Pancreas (tissue), 10 donors: Measurements from ENCODE around the gene AMMECR1. TPM values are rescaled to one million over a fixed set of nuclear protein-coding genes. Genes with fewer than 3 reads are reported as not detected.

Experiments used
- ATAC-seq, 4 donors: fragments of 200-7000 bp; cut with Tn5 transposase; one replicate each; pipeline versions ENCODE4 v1.8.0 to v1.9.1; 2020; ENCODE audit warnings: mild to moderate bottlenecking in 4 of 4, moderate library complexity in 4 of 4
- DNase-seq, 6 donors: peaks; one replicate each; pipeline ENCODE4 v3.0.0-alpha.2; 2020
- FAIRE-seq: peaks from 2 replicates; lab custom pipeline; 2012; peaks lifted over from hg19 to GRCh38; lab: Jason Lieb, UNC
- H3K27ac ChIP-seq, 4 donors: fragments of 200-600 bp; sonication (generic); 1 replicate in 3 of 4; 2 replicates in 1 of 4; pipeline versions ENCODE4 v1.5.0 to v1.8.0; 2020
- H3K27me3 ChIP-seq, 4 donors: fragments of 200-600 bp; one replicate each; pipeline ENCODE4 v1.8.0; 2021
- H3K36me3 ChIP-seq, 3 donors: fragments of 200-600 bp; sonication (generic) in 1 of 3; one replicate each; pipeline versions ENCODE4 v1.5.0 to v1.8.0; 2020 to 2021
- H3K4me1 ChIP-seq, 3 donors: fragments of 200-600 bp; one replicate each; pipeline ENCODE4 v1.8.0; 2021
- H3K4me3 ChIP-seq, 4 donors: fragments of 200-600 bp; sonication (generic) in 2 of 4; one replicate each; pipeline versions ENCODE4 v1.5.0 to v1.8.0; 2020 to 2021
- H3K9me3 ChIP-seq, 4 donors: fragments of 200-600 bp; one replicate each; pipeline ENCODE4 v1.8.0; 2021
- WGBS, 2 donors: extraction: QIAGEN DNeasy Blood & Tissue Kit; methylation state at CpG; one replicate each; pipeline ENCODE4 v1.1.7; 2013; 5-methylcytosine and 5-hydroxymethylcytosine counted together
- intact Hi-C, 3 donors: fragments of 100-400 bp; cut with DNase I; formaldehyde crosslinking; loops; one replicate each; pipeline versions ENCODE4 v1.11.1 to v1.14.2; 2022
- polyA plus RNA-seq, 2 donors: library from polyadenylated mRNA; stranded (reverse); fragments of 200-250 nt; gene quantifications; one replicate each; pipeline ENCODE4 v1.2.3, GENCODE V29; 2013
- total RNA-seq, 6 donors: library from RNA; stranded (reverse); fragmentation: NEBNext Ultra II Directional in 4 of 6; extraction: Animal tissue kit (Norgen Biotek cat#: 25700) in 4 of 6; gene quantifications; one replicate each; pipeline versions ENCODE4 v1.2.1 to v1.2.4, GENCODE V29; 2021 to 2023
- TF ChIP-seq, protein P1 (sequence below), 4 donors: fragments of 200-600 bp; sonication (generic) in 3 of 4; IDR thresholded peaks; one replicate each; pipeline versions ENCODE4 v1.5.0 to v1.8.0; 2021; ENCODE audit warnings: antibody characterized with exemption in 4 of 4
- donor health status: healthy with polysubstance abuse.
- donor health status: DM: no; HTN: no; CAD: no; lungs with moderate emphysema.
- donor health status: DM: no; HTN: no; CAD: no.
- donor health status: control.
- donor health status: control.
- donor health status: Bipolar disorder and iron deficiency.
- donor health status: DM: yes; HTN: yes; CAD: no.
- donor health status: DM: no; HTN: no; CAD: no.
- donor health status: DM: no; HTN: no; CAD: no.
- donor health status: DM: yes; HTN: yes; CAD: no.

Gene AMMECR1
- total and polyA plus RNA-seq, 8 donors: 1.4 to 4.1 (median 1.9) TPM

DNA sequence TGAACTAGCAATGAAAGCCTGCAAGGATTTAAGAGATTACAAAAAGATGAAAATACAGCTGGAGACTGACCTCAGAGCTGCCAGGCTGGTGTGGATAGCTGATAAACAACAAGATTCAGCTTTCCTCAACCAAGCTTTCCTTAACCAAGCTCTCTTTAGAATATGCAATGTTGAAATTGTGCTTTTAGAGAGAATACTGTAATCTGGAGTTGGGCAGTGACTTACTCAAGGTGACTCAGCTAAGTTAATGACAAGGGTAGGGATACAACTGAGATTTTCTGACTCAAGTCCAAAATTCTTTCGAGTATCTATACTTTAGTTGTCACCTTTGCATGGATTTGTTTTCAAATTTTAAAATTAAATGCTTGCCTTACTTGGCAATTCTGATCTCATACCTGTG, 98.0 kb downstream of the AMMECR1 start:
- Histone ChIP-seq H3K4me3 (no peak overlapping the region), H3K27ac (no peak overlapping the region), H3K36me3 (no peaks in the 10 kb centered on the region), H3K9me3 (no peaks in the 10 kb centered on the region), H3K27me3 (no peaks in the 10 kb centered on the region), H3K4me1 (peaks cover 0 to 7% (median 0%) of the 10 kb centered on the region in 3 donors)
- TF ChIP-seq, protein P1, sequence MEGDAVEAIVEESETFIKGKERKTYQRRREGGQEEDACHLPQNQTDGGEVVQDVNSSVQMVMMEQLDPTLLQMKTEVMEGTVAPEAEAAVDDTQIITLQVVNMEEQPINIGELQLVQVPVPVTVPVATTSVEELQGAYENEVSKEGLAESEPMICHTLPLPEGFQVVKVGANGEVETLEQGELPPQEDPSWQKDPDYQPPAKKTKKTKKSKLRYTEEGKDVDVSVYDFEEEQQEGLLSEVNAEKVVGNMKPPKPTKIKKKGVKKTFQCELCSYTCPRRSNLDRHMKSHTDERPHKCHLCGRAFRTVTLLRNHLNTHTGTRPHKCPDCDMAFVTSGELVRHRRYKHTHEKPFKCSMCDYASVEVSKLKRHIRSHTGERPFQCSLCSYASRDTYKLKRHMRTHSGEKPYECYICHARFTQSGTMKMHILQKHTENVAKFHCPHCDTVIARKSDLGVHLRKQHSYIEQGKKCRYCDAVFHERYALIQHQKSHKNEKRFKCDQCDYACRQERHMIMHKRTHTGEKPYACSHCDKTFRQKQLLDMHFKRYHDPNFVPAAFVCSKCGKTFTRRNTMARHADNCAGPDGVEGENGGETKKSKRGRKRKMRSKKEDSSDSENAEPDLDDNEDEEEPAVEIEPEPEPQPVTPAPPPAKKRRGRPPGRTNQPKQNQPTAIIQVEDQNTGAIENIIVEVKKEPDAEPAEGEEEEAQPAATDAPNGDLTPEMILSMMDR (IDR thresholded peaks at IDR 0.05): no peak
- WGBS, 2 donors: 25 to 34% methylated on average over 1 of the region's 1 CpG
- ATAC-seq (no peak), FAIRE-seq (no peak), DNase-seq (no peak)
- intact Hi-C loops: no loop called here

DNA sequence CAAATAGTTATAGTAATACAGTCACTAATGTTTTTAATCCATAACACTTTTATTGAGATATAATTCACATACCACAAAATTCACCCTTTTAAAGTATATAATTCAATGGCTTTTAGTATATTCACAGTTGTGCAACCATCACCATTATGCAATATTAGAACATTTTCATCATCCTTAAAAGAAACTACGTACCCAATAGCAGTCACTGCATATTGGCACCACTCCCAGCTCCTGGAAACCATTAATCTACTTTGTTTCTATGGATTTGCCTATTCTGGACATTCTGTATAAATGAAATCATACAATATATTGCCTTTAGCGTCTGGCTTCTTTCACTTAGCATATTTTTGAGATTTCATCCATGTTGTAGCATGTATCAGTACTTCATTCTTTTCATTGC, 99.3 kb downstream of the AMMECR1 start:
- Histone ChIP-seq H3K4me1 (peaks cover 0 to 7% (median 0%) of the 10 kb centered on the region in 3 donors), H3K4me3 (no peak overlapping the region), H3K27me3 (no peaks in the 10 kb centered on the region), H3K9me3 (no peaks in the 10 kb centered on the region), H3K27ac (no peak overlapping the region), H3K36me3 (no peaks in the 10 kb centered on the region)
- TF ChIP-seq, protein P1 (IDR thresholded peaks at IDR 0.05): no peak
- ATAC-seq (no peak), FAIRE-seq (no peak), DNase-seq (no peak)
- 51 to 93% methylated on average over 2 of the region's 2 CpGs for WGBS, 2 donors
- intact Hi-C loops: no loop called here

DNA sequence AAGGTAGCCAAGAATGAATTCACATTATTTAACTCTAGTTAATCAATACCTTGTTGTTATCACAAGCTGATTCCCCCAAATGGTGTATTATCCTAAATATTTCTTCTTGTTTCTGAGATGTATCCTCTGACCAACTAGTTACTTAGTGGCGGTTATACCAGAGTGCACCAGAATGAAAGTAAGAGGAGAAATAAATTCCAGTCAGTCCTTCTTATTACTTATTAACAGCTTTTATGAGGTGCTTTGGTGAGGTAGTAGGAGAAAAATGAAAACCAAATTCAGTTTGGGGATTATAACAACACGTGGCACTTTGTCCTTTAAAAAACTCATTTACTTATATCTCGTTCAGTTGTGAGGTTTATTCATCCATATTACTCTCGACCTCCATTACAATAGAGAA, 101.9 kb downstream of the AMMECR1 start:
- Histone ChIP-seq H3K4me3 (no peak overlapping the region), H3K36me3 (no peaks in the 10 kb centered on the region), H3K9me3 (no peaks in the 10 kb centered on the region), H3K27ac (peak overlapping the region in 1 of 4 donors; percentile 1), H3K4me1 (peaks cover 0 to 7% (median 0%) of the 10 kb centered on the region in 3 donors), H3K27me3 (no peaks in the 10 kb centered on the region)
- no peak for FAIRE-seq
- ATAC-seq: peak in 3 of 4 donors; percentile 50 to 71 (median 64)
- WGBS, 2 donors: 55 to 67% methylated on average over 4 of the region's 4 CpGs
- intact Hi-C loops: no loop called here
- TF ChIP-seq, protein P1 (IDR thresholded peaks at IDR 0.05): no peak
- no peak for DNase-seq

DNA sequence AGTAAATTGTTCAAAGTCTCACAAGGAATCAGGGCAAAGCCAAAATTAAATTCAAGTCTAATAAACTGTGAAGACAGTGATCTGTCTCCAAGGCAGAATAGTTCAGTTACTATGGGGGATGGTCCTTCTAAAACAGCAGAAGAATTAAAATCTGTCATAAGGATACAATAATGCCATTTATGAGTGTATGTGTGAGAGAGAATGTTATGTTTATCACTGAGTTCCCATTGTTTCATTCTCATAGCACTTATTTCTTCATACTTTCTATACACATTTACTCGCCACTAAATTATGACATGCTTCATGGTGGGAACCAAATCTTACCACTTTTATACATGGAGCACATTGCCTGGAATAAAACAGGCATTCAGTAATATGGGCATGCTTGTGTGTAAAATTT, 102.5 kb downstream of the AMMECR1 start:
- FAIRE-seq (no peak), ATAC-seq (no peak), DNase-seq (no peak)
- Histone ChIP-seq H3K36me3 (no peaks in the 10 kb centered on the region), H3K4me1 (peaks cover 0 to 7% (median 0%) of the 10 kb centered on the region in 3 donors), H3K27ac (no peak overlapping the region), H3K9me3 (no peaks in the 10 kb centered on the region), H3K27me3 (no peaks in the 10 kb centered on the region), H3K4me3 (no peak overlapping the region)
- TF ChIP-seq, protein P1 (IDR thresholded peaks at IDR 0.05): no peak
- intact Hi-C loops: no loop called here
- 75 to 79% methylated on average over 1 of the region's 1 CpG for WGBS, 2 donors

DNA sequence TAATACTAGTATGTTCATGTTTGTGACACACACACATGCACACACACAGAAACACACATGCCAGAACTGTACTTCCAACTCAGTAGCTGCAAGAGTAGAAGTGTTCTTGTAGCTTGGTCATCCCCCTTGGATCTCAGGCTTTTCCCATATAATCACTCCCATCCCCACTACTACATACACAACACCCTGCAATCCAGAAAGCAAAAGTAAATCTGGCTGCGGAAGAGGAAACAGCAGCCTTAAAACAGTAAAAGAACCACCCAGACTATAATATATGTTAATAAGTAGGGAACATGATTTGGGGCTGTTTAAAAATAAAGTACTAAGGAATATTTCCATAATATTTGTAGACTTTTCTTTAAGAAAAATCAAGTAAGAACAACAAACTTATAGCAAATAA, 103.2 kb downstream of the AMMECR1 start:
- FAIRE-seq (peak; percentile 63), ATAC-seq (no peak), DNase-seq (no peak)
- H3K9me3 ChIP-seq: no peaks in the 10 kb centered on the region
- 85 to 93% methylated on average over 1 of the region's 1 CpG for WGBS, 2 donors
- H3K36me3 ChIP-seq: no peaks in the 10 kb centered on the region
- no peak overlapping the region for H3K4me3 ChIP-seq
- no peak overlapping the region for H3K27ac ChIP-seq
- peaks cover 0 to 7% (median 0%) of the 10 kb centered on the region in 3 donors for H3K4me1 ChIP-seq
- TF ChIP-seq, protein P1 (IDR thresholded peaks at IDR 0.05): no peak
- no peaks in the 10 kb centered on the region for H3K27me3 ChIP-seq
- intact Hi-C loops: no loop called here
